Body of pancreas (tissue), 4 donors: ENCODE data around the gene CACNA1S. TPM values are rescaled to one million over a fixed set of nuclear protein-coding genes. Genes with fewer than 3 reads are reported as not detected.
A peak's percentile ranks its signal among the peaks of the same experiment; 100 is the strongest.

Experiments
- ATAC-seq: fragments of 150-250 bp; one replicate; pipeline ENCODE4 v1.9.1; 2016
- DNase-seq, 4 donors: peaks; one replicate each; pipeline ENCODE4 v3.0.0-alpha.2; 2019
- H3K27ac ChIP-seq, 4 donors: fragments of 200-600 bp; sonication (generic); 1 replicate in 3 of 4; 2 replicates in 1 of 4; pipeline versions ENCODE4 v1.5.1 to v1.6.1; 2016 to 2019; ENCODE audit warnings: mild to moderate bottlenecking in 1 of 4, mixed read lengths in 1 of 4, moderate library complexity in 1 of 4
- H3K27me3 ChIP-seq, 2 donors: fragments of 200-600 bp; sonication (generic); one replicate each; pipeline ENCODE4 v1.6.0; 2016; ENCODE audit warnings: mild to moderate bottlenecking in 1 of 2
- H3K36me3 ChIP-seq, 2 donors: fragments of 200-600 bp; sonication (generic); replicated peaks in 1 of 2; 2 replicates each; pipeline ENCODE4 v1.5.1; 2016; ENCODE audit warnings: low read depth in 2 of 2; ENCODE audit not compliant: insufficient read depth in 1 of 2
- H3K4me1 ChIP-seq: fragments of 200-600 bp; sonication (generic); one replicate; pipeline ENCODE4 v1.6.0; 2016
- H3K4me3 ChIP-seq, 2 donors: fragments of 200-600 bp; sonication (generic); 1 replicate in 1 of 2; 2 replicates in 1 of 2; pipeline ENCODE4 v1.5.1; 2016 to 2019
- H3K9me3 ChIP-seq, 3 donors: fragments of 200-600 bp; sonication (generic); 1 replicate in 2 of 3; 2 replicates in 1 of 3; pipeline ENCODE4 v1.5.1; 2016
- CTCF ChIP-seq, 7 experiments: fragments of 450-650 bp in 4 of 7; fragments of 200-600 bp in 3 of 7; sonication (generic) in 3 of 7; IDR thresholded peaks; one replicate each; pipeline ENCODE4 v1.5.1; 2016 to 2019; ENCODE audit warnings: antibody characterized with exemption in 7 of 7
- POLR2A ChIP-seq, 3 donors: fragments of 450-650 bp; IDR thresholded peaks; one replicate each; pipeline ENCODE4 v1.6.1; 2016; ENCODE audit warnings: antibody characterized with exemption in 3 of 3, mild to moderate bottlenecking in 2 of 3
- WGBS, 2 donors: methylation state at CpG; one replicate each; pipeline ENCODE4 v1.1.5; 2017; 5-methylcytosine and 5-hydroxymethylcytosine counted together
- intact Hi-C: fragments of 100-400 bp; cut with DNase I; formaldehyde crosslinking; loops from one replicate; pipeline ENCODE4 v1.15.1; 2023
- total RNA-seq, 2 donors: library from RNA; depleted of rRNA; stranded (reverse); fragments of >200 nt; gene quantifications; one replicate each; pipeline ENCODE4 v1.1.0, GENCODE V29; 2016

The CACNA1S gene
- total RNA-seq, 2 donors from 2014 or later = under 0.01 TPM; not detected in 1

GRCh38 chr1:201032408-201032807 is 79.8 kb downstream of the CACNA1S start:
- DNase-seq (no peak), ATAC-seq (no peak)
- Histone ChIP-seq H3K4me3 (no peak overlapping the region), H3K27me3 (no peaks in the 10 kb centered on the region), H3K9me3 (no peaks in the 10 kb centered on the region), H3K4me1 (peaks cover 13% of the 10 kb centered on the region), H3K36me3 (no peaks in the 10 kb centered on the region), H3K27ac (no peak overlapping the region)
- intact Hi-C loops = no loop called here
- 96 to 100% methylated on average over 1 of the region's 1 CpG for WGBS, 2 donors
- TF ChIP-seq CTCF (IDR thresholded peaks at IDR 0.05) = no peak
- no peak for TF ChIP-seq POLR2A (IDR thresholded peaks at IDR 0.05)

- Histone ChIP-seq H3K4me3 (no peak overlapping the region), H3K27ac (no peak overlapping the region), H3K4me1 (peaks cover 13% of the 10 kb centered on the region), H3K36me3 (no peaks in the 10 kb centered on the region), H3K9me3 (no peaks in the 10 kb centered on the region), H3K27me3 (no peaks in the 10 kb centered on the region)
- ATAC-seq (peak; percentile 43), DNase-seq (peak in 3 of 4 donors; percentile 41 to 65 (median 45))
- intact Hi-C loops = no loop called here
- WGBS, 2 donors = 64 to 66% methylated on average over 7 of the region's 7 CpGs
- no peak for TF ChIP-seq CTCF (IDR thresholded peaks at IDR 0.05)
These were observed 83.8 kb downstream of the CACNA1S start for GRCh38 chr1:201028461-201028889.

- ATAC-seq = no peak
- intact Hi-C loops = no loop called here
- WGBS, 2 donors = 46 to 52% methylated on average over 3 of the region's 3 CpGs
- Histone ChIP-seq H3K9me3 (no peaks in the 10 kb centered on the region), H3K27ac (no peak overlapping the region), H3K4me3 (no peak overlapping the region), H3K27me3 (no peaks in the 10 kb centered on the region), H3K36me3 (no peaks in the 10 kb centered on the region), H3K4me1 (peaks cover 23% of the 10 kb centered on the region)
- no peak for DNase-seq
- no peak for TF ChIP-seq CTCF (IDR thresholded peaks at IDR 0.05)
- no peak for TF ChIP-seq POLR2A (IDR thresholded peaks at IDR 0.05)
These were observed 85.4 kb downstream of the CACNA1S start for GRCh38 chr1:201026836-201027235.

GRCh38 chr1:201026234-201026633 is 86.0 kb downstream of the CACNA1S start:
- no peak for TF ChIP-seq CTCF (IDR thresholded peaks at IDR 0.05)
- H3K4me3 ChIP-seq = no peak overlapping the region
- 67 to 88% methylated on average over 2 to 3 of the region's 3 CpGs for WGBS, 2 donors
- DNase-seq (no peak), ATAC-seq (no peak)
- H3K27ac ChIP-seq = no peak overlapping the region
- H3K9me3 ChIP-seq = no peaks in the 10 kb centered on the region
- peaks cover 29% of the 10 kb centered on the region for H3K4me1 ChIP-seq
- H3K36me3 ChIP-seq = no peaks in the 10 kb centered on the region
- H3K27me3 ChIP-seq = no peaks in the 10 kb centered on the region
- intact Hi-C loops = no loop called here

GRCh38 chr1:201025571-201026002 is 86.6 kb downstream of the CACNA1S start:
- Histone ChIP-seq H3K27me3 (no peaks in the 10 kb centered on the region), H3K4me1 (peaks cover 36% of the 10 kb centered on the region), H3K27ac (no peak overlapping the region), H3K9me3 (no peaks in the 10 kb centered on the region), H3K4me3 (no peak overlapping the region), H3K36me3 (no peaks in the 10 kb centered on the region)
- intact Hi-C loops = no loop called here
- DNase-seq (no peak), ATAC-seq (no peak)
- WGBS, 2 donors = 74 to 100% methylated on average over 1 to 7 of the region's 7 CpGs
- TF ChIP-seq POLR2A (IDR thresholded peaks at IDR 0.05) (no peak), CTCF (IDR thresholded peaks at IDR 0.05) (no peak)
